Activated B cell treated with CpG ODN at 0.5 μM for 24 hours (primary cell): Measurements from ENCODE around the gene AGAP5. TPM values are rescaled to one million over a fixed set of nuclear protein-coding genes. Genes with fewer than 3 reads are reported as not detected.
"Not testable (repeated sequence)": the region's sequence is repeated elsewhere in the genome, so short reads cannot be mapped to it uniquely, and the experiment has no call there.

Experiments used
- ATAC-seq: fragments of 200-7000 bp; cut with Tn5 transposase; one replicate; pipeline ENCODE4 v1.10.0; 2021; ENCODE audit warnings: low read depth, mild to moderate bottlenecking, moderate library complexity
- CTCF ChIA-PET: fragments of 350-600 bp; sonication (Branson Sonifier 250); formaldehyde crosslinking; loops from one replicate; lab custom pipeline; 2021; ENCODE audit warnings: antibody characterized with exemption; lab: Charles Lee
- POLR2A ChIA-PET: fragments of 350-600 bp; sonication (Branson Sonifier 250); formaldehyde crosslinking; loops from one replicate; lab custom pipeline; 2021; ENCODE audit warnings: antibody characterized with exemption; lab: Charles Lee
- DNase-seq: peaks from one replicate; pipeline ENCODE4 v3.0.0; 2022
- H3K27ac Mint-ChIP-seq: one replicate; pipeline ENCODE4 v1.8.0; 2020; ENCODE audit warnings: mixed read lengths
- H3K27me3 Mint-ChIP-seq: one replicate; pipeline ENCODE4 v1.8.0; 2021; ENCODE audit warnings: mixed read lengths
- H3K36me3 Mint-ChIP-seq: one replicate; pipeline ENCODE4 v1.8.0; 2021; ENCODE audit warnings: low read depth, mixed read lengths
- H3K4me1 Mint-ChIP-seq: one replicate; pipeline ENCODE4 v1.8.0; 2021; ENCODE audit warnings: mixed read lengths
- H3K4me3 Mint-ChIP-seq: one replicate; pipeline ENCODE4 v1.8.0; 2020; ENCODE audit warnings: mild to moderate bottlenecking, mixed read lengths
- H3K9me3 Mint-ChIP-seq: one replicate; pipeline ENCODE4 v1.8.0; 2020; ENCODE audit warnings: mixed read lengths
- intact Hi-C: fragments of 100-400 bp; cut with micrococcal nuclease; formaldehyde crosslinking; loops from one replicate; pipeline ENCODE4 v1.15.1; 2024
- total RNA-seq: library from RNA; stranded (reverse); gene quantifications from 2 replicates; pipeline ENCODE4 v1.2.3, GENCODE V29; 2022
- TF ChIP-seq, protein P1 (sequence below): fragments of 200-600 bp; IDR thresholded peaks from one replicate; pipeline ENCODE4 v1.8.0; 2022; ENCODE audit warnings: antibody characterized with exemption, mild to moderate bottlenecking

The AGAP5 gene
- total RNA-seq, 1 donor from 2014 or later, result 15.0 TPM

DNA sequence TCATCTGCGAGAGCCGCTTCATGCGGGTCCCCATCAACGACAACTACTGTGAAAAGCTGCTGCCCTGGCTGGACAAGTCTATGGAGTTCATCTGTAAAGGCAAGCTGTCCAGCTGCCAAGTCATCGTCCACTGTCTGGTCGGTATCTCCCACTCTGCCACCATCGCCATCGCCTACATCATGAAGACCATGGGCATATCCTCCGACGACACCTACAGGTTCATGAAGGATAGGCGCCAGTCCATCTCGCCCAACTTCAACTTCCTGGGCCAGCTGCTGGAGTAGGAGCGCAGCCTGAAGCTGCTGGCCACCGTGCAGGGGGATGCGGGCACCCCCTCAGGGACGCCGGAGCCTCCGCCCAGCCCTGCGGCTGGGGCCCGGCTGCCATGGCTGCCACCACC, 34.5 kb upstream of the AGAP5 start:
- H3K9me3 Mint-ChIP-seq, result no peaks in the 10 kb centered on the region
- ATAC-seq (no peak), DNase-seq (no peak)
- H3K27ac Mint-ChIP-seq, result no peak overlapping the region
- TF ChIP-seq, protein P1, sequence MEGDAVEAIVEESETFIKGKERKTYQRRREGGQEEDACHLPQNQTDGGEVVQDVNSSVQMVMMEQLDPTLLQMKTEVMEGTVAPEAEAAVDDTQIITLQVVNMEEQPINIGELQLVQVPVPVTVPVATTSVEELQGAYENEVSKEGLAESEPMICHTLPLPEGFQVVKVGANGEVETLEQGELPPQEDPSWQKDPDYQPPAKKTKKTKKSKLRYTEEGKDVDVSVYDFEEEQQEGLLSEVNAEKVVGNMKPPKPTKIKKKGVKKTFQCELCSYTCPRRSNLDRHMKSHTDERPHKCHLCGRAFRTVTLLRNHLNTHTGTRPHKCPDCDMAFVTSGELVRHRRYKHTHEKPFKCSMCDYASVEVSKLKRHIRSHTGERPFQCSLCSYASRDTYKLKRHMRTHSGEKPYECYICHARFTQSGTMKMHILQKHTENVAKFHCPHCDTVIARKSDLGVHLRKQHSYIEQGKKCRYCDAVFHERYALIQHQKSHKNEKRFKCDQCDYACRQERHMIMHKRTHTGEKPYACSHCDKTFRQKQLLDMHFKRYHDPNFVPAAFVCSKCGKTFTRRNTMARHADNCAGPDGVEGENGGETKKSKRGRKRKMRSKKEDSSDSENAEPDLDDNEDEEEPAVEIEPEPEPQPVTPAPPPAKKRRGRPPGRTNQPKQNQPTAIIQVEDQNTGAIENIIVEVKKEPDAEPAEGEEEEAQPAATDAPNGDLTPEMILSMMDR, result no peak
- peaks cover 22% of the 10 kb centered on the region for H3K4me1 Mint-ChIP-seq
- intact Hi-C loops, result no loop called here
- POLR2A ChIA-PET, result no interaction called here
- CTCF ChIA-PET, result no interaction called here
- peak overlapping the region; percentile 35 for H3K4me3 Mint-ChIP-seq
- H3K36me3 Mint-ChIP-seq, result peaks cover 30% of the 10 kb centered on the region
- H3K27me3 Mint-ChIP-seq, result no peaks in the 10 kb centered on the region

DNA sequence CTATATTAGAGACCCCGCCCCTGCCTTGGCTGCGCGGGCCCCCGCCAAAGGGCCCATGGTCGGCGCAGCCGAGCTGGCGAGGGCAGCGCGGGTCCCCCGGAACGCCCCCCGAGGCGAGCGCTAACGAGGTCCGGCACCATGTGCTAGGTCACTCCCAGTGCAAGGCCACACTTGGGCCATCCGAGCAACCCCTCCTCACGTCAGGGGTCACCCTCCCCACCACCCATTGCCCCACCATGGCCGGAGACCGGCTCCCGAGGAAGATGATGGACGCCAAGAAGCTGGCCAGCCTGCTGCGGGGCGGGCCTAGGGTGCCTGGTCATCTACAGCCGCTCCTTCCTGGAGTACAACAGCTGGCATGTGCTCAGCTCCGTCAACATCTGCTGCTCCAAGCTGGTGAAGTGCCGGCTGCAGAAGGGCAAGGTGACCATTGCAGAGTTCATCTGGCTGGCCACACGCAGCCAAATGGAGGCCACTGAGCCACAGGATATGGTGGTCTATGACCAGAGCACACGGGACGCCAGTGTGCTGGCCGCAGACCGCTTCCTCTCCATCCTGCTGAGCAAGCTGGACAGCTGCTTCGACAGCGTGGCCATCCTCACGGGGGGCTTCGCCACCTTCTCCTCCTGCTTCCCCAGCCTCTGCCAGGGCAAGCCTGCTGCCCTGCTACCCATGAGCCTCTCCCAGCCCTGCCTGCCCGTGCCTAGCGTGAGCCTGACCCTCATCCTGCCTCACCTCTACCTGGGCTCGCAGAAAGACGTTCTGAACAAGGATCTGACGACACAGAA, 33.9 kb upstream of the AGAP5 start:
- POLR2A ChIA-PET, result interaction anchor here (0.5 to 3.2 kb wide), 7 partner anchors 12 to 357 kb away, joined by 3 to 48 read pairs (median 5); partner anchors contain the start of genes CHCHD1, PPP3CB and SEC24C
- CTCF ChIA-PET, result interaction anchor here (1.0 kb wide), 1 partner anchor 41 kb away, joined by 5 read pairs; no protein-coding TSS in a partner anchor
- H3K27ac Mint-ChIP-seq, result no peak overlapping the region
- ATAC-seq (no peak), DNase-seq (no peak)
- H3K4me1 Mint-ChIP-seq, result peaks cover 22% of the 10 kb centered on the region
- no peaks in the 10 kb centered on the region for H3K9me3 Mint-ChIP-seq
- TF ChIP-seq, protein P1, result no peak
- H3K27me3 Mint-ChIP-seq, result no peaks in the 10 kb centered on the region
- peaks cover 35% of the 10 kb centered on the region for H3K36me3 Mint-ChIP-seq
- H3K4me3 Mint-ChIP-seq, result peak overlapping the region; percentile 35
- intact Hi-C loops, result loop anchor here (2.0 kb wide), 1 partner anchor 41 kb away; a partner anchor contains a TSS

DNA sequence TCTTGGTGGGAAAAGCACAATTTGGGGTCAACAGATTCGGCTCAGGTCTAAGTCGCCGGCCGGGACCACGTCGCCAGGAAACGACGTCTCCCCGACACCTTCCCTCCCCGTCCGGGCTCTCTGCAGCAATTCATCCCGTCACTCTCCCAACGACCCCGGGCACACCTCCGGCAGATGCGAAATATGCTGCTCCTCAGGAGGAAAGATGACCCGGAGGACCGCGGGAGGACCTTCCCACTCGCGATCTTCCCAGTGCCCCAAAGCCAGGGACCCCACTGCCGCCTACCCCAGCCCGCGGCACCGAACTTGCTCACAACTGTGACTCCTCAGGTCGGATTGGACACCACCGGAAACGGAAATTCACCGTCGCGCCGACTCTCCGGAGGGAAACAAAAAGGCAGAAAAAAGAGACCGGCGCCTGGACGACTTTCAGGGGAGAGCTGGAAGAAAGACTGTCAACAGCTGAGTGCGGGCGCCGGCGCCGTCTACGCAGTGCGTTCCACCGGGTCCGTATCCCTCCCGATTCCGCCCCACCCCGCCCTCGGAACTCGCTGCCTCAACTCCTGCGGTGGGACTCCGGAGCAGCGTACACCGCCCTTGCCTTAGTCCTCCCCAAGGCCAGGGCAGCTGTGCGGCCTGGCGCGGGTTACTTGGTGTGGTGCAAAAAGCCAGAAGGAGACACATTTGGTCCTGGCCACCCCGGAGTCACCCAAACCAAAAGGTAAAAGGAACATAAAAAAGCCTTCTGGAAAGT, 32.4 kb upstream of the AGAP5 start:
- TF ChIP-seq, protein P1, result no peak
- ChIA-PET POLR2A (interaction anchor here (0.6 to 3.2 kb wide), 14 partner anchors 9 to 305 kb away, joined by 3 to 48 read pairs (median 6); partner anchors contain the start of genes CHCHD1, NDST2, PPP3CB and SEC24C), CTCF (interaction anchor here (1.0 kb wide), 2 partner anchors 13 to 43 kb away, joined by 3 to 5 read pairs; partner anchors contain the start of gene SEC24C)
- Mint-ChIP-seq H3K4me3 (peak overlapping the region; percentile 99), H3K4me1 (peaks cover 22% of the 10 kb centered on the region), H3K9me3 (no peaks in the 10 kb centered on the region), H3K27me3 (no peaks in the 10 kb centered on the region), H3K27ac (peak overlapping the region; percentile 96), H3K36me3 (peaks cover 42% of the 10 kb centered on the region)
- ATAC-seq (peak; percentile 93), DNase-seq (peak; percentile 89)
- intact Hi-C loops, result loop anchor here (1.0 to 2.0 kb wide), 4 partner anchors 14 to 149 kb away; partner anchors contain the start of genes SEC24C and ZSWIM8

DNA sequence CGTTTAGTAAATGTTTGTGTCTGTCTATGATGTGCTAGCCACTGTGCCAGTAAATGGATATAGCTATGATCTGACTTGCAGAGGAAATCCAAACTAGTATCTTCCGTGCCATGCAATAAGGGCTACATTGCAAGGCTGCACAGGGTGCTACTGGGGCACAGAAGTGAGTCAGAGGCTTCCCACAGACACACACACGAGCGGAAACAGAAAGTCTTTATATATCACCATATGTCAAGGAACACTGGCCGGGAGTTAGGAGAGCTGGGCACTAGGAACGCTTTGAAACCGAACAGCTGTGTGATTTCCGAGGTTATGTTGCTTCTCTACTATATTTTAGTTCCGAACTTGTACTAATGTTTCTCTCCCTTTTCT, 31.9 kb upstream of the AGAP5 start:
- DNase-seq, H3K9me3 Mint-ChIP-seq, CTCF ChIA-PET, H3K27me3 Mint-ChIP-seq: not testable (repeated sequence)
- peak overlapping the region; percentile 96 for H3K27ac Mint-ChIP-seq
- H3K4me1 Mint-ChIP-seq, result peaks cover 22% of the 10 kb centered on the region
- POLR2A ChIA-PET, result interaction anchor here (1.0 to 3.2 kb wide), 7 partner anchors 12 to 81 kb away, joined by 5 to 48 read pairs (median 6); partner anchors contain the start of genes CHCHD1, NDST2 and SEC24C
- peak overlapping the region; percentile 99 for H3K4me3 Mint-ChIP-seq
- peak; percentile 16 for ATAC-seq
- intact Hi-C loops, result loop anchor here (1.0 to 2.0 kb wide), 4 partner anchors 15 to 150 kb away; partner anchors contain the start of genes SEC24C and ZSWIM8
- H3K36me3 Mint-ChIP-seq, result peaks cover 44% of the 10 kb centered on the region

DNA sequence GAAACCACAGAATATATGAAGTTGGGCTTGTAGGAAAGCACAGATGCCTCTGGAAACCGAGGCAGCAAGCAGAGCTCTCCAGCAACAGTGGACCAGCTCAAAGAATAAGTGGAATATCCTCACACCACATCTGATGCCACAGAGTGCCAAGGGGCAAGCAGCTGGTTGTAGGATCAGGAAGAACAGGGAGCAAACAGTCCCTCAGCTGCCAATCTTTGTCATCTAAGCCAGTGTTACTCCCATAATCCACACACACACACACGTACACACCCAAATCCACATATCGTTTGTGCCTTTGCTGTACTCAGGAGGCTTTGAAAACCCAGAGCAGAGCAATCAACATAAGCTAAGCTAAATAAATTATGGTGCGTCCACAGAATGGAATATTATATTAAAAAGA, 25.6 kb upstream of the AGAP5 start:
- ATAC-seq, result no peak

DNA sequence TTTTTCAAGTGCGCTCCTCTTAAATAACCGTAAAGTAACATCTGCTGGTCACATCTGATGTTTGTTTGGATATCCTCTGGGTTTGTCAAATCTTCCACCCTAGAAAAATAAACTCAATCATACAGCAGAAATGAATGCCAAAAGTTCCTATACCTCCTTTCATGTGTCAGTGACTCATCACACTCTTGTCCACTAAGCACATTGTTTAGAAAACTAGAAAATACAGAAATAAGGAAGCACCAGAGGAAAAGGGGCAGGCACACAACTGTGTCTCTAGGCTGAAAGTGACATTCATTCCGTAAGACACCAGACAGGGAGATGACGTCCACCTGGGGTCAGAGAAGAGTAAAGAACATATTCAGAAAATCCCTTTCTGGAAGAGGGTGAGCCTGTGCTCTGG, 22.7 kb upstream of the AGAP5 start:
- DNase-seq, H3K27ac Mint-ChIP-seq, H3K9me3 Mint-ChIP-seq, CTCF ChIA-PET, H3K4me3 Mint-ChIP-seq, POLR2A ChIA-PET, ATAC-seq, H3K27me3 Mint-ChIP-seq, intact Hi-C loops: not testable (repeated sequence)
- Mint-ChIP-seq H3K36me3 (peaks cover 76% of the 10 kb centered on the region), H3K4me1 (peaks cover 12% of the 10 kb centered on the region)

More for the DNA sequence above, 25.6 kb upstream of the AGAP5 start:
- Mint-ChIP-seq H3K4me1 (no peaks in the 10 kb centered on the region), H3K9me3 (no peaks in the 10 kb centered on the region), H3K27ac (no peak overlapping the region), H3K4me3 (no peak overlapping the region), H3K36me3 (peaks cover 78% of the 10 kb centered on the region), H3K27me3 (no peaks in the 10 kb centered on the region)
- ChIA-PET CTCF (no interaction called here), POLR2A (interaction anchor here (0.6 kb wide), 1 partner anchor 65 kb away, joined by 12 read pairs; no protein-coding TSS in a partner anchor)
- intact Hi-C loops, result no loop called here
- no peak for DNase-seq
- TF ChIP-seq, protein P1, result no peak
